CD4-positive, alpha-beta T cell treated with Interleukin-12 subunit alpha and Interleukin-12 subunit beta, for 1 hour (primary cell): Measurements from ENCODE around the gene ESX1.
"Not testable (repeated sequence)": the region's sequence is repeated elsewhere in the genome, so short reads cannot be mapped to it uniquely, and the experiment has no call there.

Experiments
- DNase-seq: peaks from one replicate; pipeline ENCODE4 v3.0.0-alpha.2; 2020

Gene ESX1

DNA sequence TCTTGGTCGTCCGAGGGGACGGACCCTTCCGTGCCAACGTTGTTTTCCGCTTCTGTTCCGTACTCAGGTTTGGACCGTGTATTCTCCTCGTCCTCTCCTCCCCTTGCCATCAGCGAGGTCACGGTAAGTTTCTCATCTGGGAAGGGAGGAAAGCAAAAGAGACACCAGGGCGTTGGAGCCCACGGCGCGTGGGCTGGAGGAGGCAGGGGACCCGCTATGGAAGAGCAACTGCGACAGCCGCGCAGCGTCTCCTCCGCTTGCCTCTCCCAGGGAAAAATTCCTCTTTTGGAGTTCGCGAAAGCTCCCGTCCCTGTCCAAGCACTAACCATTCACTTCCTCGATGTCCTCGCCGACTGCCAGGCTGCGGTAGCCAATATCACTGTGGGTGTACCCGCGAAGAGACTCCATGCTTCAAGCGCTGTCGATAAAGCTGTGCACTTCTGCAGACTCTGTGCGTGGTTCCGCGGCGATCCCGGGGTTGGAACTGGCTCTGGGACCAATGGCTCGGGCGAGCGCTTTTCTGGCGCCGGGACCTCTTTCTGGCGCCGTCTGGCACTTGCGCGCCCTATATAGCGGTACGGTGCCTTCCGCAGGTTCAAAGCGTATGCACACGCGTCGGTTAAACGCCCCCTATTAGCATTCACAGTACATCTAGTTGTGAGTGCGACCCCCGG is at the start of gene ESX1:
TSS of gene ESX1 (minus strand) at position 492 of the 674 bp plus-strand sequence. CDS start at position 408, 84 bp downstream.
- DNase-seq: no peak

DNA sequence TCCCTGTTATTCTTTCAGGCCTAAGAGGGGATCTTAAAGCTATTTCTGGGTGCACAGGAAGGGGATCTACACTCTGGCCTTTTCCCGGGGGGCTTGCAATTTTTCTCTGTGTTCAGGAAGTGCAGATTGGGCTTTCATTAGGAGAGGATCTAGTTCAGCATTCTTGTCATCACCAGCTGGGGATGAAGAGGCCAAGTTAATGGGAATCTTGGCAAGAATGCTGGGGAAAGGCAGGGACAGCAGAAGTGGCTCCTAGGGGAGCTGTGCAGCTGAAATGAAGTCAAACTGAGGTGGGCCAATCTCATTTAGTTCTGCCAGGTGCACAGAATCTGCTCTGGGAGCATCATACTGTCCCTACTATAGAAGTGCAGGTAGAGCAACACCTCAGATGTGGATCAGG is 40.9 kb upstream of the ESX1 start:
- no peak for DNase-seq

DNA sequence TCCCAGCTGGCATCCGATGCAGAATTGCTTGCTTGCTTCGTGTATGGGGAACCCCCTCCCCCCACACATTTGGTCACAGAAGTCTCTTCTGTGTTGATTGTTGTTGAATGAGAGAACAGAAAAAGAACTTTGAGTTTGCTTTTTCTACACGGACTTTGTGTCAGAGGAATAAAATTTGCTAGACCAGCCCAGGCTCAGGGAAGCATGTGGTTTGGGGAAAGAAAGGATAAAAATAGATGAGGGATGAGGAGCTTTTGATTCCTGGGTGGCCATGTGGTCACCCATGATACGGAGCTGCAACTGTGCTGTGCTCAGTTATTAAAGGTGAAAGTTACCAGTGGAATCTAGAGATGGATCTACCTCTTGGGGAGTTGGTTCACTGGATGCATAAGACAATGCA is 34.2 kb upstream of the ESX1 start:
- DNase-seq: no peak

DNA sequence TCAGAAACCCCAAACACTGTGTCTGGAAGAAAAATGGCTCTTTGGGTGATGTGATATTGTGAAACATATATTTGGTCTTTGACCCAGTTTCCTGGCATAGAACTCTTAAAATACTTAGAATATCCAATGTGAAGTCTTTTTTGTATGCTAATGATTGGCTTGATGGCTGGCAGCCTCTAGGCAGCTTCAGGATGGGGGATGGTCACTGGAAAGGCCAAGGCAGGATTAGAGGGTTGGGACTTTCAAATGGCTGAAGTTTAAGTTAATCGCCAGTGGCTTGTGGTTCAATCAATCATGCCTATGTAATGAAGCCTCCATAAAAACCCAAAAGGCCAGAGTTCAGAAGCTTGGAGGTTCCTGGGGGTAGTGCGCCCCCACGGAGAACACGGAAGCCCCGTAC is 33.5 kb upstream of the ESX1 start:
- no peak for DNase-seq

DNA sequence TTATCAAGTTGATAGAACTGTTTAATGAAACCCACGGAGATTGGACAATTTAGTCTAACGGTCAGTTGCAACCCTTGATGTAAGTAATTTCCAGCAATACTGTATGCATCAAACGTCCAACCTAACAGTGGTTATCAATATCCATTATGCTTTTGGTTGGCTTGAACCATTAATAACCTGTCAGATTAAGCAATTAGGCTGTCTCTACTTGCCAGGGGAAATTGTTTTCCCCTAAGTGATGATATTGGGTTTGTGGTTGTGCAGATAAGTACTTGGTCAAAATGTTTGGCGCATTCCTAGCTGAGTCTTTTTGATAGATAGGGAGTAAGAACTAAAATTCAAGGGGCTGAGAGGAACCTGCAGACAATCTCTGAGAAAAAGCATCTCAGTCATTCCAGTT is 30.5 kb upstream of the ESX1 start:
- no peak for DNase-seq

DNA sequence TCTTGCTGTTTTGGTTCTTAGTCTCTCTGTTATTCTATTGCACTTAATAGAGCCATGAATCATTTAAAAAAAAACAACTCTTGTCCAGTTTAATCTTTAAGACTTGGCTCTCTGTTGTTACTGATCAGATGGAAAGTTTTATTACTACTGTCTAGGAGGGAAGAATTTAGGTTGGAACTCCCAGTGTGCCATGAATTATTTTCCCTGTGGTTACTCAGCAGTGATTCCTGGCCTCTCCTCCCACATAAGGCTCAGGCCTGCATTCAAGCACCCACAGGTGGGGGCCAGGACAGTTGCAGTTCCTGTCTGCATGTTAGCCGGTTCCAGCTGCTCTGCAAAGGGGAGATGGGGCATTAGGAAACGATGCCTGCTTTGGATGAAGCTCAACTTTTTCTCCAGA is 29.8 kb upstream of the ESX1 start:
- DNase-seq: no peak

DNA sequence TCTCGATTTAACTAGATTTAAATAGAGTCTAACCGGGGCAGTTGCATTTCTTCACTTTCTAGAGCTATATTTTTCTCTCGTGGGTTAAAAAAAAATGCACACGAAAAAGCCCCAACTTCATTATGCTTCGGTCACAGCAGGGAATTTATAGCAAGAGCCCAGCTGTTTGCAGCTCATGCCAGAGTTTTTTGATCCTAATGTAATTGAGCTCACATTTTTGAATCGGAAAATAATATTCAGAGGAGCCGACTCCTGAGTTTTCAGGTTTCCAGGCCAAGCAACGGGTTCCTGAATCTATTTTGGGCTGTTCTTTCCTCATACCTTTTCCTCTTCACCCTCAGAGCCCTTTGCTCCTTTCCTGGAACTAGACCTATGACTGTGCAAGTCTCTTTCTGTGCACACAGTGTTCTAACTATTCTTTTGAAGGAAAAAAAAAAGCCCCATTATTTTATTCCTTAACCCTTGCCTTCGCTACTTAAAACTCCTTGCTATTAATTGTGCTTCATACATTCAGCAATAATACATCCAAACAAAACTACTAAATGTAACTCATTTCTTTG is 27.5 kb upstream of the ESX1 start:
- no peak for DNase-seq

DNA sequence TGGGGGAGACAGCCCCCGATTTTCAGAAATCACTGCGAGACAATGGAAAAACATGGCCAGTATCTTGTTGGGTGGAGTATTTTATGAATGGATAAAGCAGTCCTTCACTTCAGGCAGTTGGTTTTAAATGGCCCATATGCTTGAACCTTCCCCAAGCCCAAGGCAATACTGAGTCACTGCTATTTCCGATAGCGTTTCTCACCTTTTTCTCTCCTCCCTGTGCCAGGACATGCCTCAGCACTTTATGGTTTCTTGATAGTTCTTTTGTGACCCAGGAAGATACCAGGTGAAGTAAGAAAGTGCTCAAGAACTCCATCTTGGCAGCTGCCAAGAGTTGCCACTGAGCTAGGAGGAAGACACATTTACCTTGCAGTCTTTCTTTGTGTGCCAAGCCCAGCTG is 26.8 kb upstream of the ESX1 start:
- no peak for DNase-seq

DNA sequence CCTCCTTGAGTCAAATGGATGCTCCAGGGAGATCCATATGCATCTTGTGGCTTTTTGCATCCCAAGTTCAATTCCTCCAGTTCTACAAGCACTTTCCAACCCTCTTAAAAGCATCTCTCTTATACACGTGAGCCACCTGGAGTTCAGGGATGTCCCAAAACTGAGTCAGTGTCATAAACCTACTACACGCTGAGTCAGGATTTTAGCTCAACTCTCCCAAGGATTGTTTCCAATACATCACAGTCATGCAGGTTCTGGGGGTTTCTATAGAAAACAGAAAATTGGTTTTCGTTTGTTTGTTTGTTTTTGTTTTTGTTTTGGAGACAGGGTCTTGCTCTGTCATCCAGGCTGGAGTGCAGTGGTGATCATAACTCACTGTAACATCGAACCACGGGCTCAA is 25.9 kb upstream of the ESX1 start:
- no peak for DNase-seq

DNA sequence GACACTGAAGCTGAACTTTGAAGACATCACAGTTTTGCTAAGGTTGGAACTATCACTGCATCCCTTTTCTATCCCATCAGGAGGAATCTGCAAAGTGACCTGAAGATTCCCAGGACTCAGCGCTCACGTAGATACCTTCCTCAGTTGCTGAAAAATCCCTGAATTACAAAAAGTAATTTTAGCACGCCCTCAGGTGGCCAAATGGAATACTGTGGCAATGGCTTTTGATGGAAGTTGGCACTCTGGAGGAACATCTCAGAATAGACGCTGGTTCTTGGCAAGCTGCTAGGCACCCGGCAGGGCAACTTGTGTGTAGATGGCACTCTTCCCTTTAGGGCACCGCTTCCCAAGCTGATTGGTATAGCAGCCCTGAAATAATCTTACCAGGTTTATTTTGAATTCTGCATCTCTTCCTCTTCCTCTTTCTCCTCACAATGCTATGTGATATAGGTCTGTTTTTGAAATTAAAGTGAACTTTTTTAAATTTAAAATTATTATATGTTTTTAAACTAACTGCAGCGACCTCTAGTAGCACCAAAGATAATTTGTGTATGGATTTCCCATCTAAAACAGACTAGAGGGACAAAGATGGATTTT is 16.3 kb upstream of the ESX1 start:
- DNase-seq: peak; percentile 3

DNA sequence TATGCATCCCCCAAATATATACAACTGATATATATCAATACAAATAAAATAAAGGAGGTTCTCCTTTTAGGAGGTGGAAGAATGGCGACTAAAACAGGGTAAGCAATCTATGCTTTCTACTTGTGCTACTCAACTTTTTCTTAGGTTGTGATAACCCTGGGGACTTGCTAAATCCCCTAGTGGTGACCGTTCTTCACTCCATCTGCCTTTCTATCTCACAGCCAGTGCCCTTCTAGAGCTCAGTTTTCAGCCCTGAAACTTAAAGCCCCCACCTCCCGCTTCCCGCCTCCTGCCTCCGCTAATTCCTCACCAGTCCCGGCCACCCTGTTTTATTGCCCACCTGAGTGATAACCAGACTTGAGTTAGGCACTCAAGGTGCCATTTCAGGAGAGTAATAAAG is 15.5 kb upstream of the ESX1 start:
- DNase-seq: no peak

DNA sequence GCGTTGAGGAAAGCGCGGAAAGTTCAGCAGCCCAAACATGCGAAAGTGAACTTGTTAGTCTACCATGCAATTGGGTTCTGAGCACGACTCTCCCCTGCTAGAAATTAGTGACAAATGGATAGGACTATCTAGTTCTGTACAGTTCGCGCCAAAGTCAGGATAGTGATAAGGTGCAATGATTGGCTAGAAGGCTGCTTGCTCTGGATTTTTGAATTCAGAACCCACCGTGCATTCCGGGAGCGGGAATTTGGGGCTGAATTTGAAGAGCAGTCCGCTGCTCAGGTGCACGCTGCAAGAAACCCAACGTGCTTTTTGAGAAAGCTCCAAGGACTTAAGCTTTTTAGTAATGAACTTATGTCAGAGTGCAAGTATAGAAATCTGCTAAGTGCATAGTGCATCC is 732 bp upstream of the ESX1 start:
- no peak for DNase-seq

DNA sequence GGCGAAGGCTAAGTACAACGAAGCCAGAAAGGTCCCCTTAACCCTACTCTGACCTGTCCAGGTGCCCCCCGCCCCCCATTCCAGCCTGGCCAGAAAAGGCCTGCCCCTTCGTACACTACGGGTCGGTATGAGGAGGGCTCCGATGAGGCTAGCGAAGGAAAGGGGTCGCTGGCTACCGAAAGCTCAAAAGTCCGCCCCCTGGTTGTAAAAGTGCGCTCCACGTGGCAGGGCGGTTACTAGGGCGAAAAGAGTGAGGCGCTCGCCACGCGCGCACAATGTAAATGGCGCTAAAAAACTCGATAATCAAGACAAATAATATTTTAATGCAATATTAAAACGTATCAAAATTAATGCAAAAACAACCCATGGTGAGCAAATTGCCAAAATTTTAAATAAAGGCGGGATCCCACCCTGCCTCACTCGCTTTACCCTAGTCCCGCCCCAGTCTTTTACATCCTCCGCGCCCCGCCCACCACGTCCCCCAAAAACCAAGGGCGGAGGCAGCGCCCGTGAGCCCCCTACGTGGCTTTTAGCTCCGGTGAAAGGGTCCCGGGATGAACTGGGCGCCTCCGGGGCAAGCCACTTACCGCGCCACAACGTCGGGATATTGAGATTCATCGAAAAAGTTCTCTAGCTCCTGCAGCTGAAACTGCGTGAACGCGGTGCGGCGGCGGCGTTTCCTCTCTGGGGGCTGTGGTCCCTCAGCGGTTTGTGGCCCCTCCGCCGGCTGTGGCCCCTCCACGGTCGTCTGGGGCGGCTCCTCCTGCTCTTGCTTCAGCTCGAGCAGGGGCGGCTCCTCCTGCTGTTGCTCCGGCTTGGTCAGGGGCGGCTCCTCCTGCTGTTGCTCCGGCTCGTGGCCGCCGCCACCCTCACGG is 929 bp downstream of the ESX1 start:
- no peak for DNase-seq

DNA sequence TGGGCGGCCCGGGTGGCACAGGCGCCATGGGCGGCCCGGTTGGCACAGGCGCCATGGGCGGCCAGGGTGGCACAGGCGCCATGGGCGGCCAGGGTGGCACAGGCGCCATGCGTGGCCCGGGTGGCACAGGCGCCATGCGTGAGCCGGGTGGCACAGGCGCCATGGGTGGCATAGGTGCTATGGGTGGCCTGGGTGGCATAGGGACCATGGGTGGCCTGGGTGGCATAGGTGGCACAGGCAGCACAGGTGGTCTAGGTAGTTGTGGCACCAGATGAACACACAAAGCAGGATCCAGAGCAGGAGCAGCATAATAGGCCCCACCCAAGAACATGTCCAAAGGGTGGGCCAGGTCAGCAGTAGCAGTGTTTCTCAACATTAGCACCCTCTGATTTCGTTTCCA is 4.3 kb downstream of the ESX1 start:
- no peak for DNase-seq

DNA sequence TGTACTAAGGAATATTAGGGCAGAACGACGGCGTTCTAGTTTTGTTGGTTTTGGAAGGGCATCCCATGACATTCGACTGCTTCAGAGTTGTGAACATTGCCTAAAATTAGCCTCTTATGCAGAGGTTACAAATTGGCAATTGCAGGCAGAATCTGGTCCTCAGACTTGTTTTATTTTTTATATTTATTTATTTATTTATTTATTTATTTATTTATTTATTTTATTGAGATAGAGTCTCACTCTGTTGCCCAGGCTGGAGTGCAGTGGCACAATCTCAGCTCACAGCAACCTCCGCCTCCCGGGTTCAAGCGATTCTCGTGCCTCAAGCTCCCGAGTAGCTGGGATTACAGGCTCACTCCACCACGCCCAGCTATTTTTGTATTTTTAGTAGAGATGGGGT is 24.7 kb downstream of the ESX1 start:
- DNase-seq: not testable (repeated sequence)

DNA sequence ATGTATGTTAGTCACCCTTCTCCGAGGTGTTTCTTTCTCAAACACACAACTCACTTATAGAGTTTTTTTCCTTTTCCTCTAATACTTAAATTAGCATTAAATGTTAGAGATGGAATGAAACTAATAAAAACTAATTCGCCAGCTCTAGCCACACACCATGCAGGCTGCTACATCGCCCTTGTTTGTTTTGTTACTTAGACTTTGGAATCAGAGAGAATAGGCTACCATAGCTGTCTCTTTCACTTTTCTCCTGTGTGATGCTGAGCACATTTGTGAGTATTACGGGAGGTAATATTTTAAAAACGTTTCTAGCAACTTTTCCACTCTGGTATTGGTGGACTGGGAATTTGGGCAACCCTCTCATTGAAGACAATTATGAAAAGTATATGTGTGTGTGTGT is 43.5 kb downstream of the ESX1 start:
- DNase-seq: no peak

DNA sequence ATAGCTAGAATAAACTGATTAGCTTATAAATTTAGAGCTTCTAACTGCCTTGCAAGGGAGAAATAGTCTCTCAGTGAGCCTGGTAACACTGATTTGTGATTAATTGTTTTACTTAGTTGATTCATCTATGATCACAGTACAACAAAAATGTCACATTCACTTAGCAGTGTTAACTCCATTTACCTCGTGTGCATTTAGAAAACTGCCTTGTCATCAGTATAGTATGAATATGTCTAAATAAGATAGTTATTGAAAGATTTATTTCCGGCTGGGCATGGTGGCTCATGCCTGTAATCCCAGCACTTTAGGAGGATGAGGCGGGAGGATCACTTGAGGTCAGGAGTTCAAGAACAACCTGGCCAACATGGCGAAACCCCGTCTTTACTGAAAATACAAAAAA is 49.2 kb downstream of the ESX1 start:
- no peak for DNase-seq
